HepG2 (cell line): ENCODE results near the gene RRN3. TPM values are rescaled to one million over a fixed set of nuclear protein-coding genes. Genes with fewer than 3 reads are reported as not detected.
"Not testable (repeated sequence)": the region's sequence is repeated elsewhere in the genome, so short reads cannot be mapped to it uniquely, and the experiment has no call there.

Experiments
- HCFC1 ChIP-seq: fragments of 150-350 bp; IDR thresholded peaks from 2 replicates; pipeline ENCODE4 v1.6.1; 2014; ENCODE audit warnings: low read depth, low read length
- HNRNPLL ChIP-seq: fragments of 200-400 bp; formaldehyde crosslinking; IDR thresholded peaks from 2 replicates; pipeline ENCODE4 v1.6.1; 2017; ENCODE audit warnings: mild to moderate bottlenecking, low read depth, low read length; ENCODE audit not compliant: poor library complexity, severe bottlenecking
- NONO ChIP-seq, 2 experiments: fragments of 450-650 bp in 1 of 2; sonication (generic) in 1 of 2; formaldehyde crosslinking in 1 of 2; IDR thresholded peaks in 1 of 2; conservative IDR thresholded peaks in 1 of 2; 2 replicates each; pipeline versions ENCODE4 v1.6.1 to v1.8.0; 2017 to 2022; ENCODE audit warnings: mild to moderate bottlenecking in 1 of 2, missing genetic modification reagents in 1 of 2, moderate library complexity in 1 of 2
- PHF5A ChIP-seq: IDR thresholded peaks from one replicate; pipeline ENCODE4 v1.6.1; 2018; ENCODE audit warnings: low read depth, missing genetic modification reagents; ENCODE audit not compliant: unreplicated experiment
- TOPORS ChIP-seq: sonication (generic); formaldehyde crosslinking; IDR thresholded peaks from 2 replicates; pipeline ENCODE4 v1.8.0; 2023; ENCODE audit warnings: mild to moderate bottlenecking, missing genetic modification reagents
- ZNF30 ChIP-seq: sonication (generic); formaldehyde crosslinking; IDR thresholded peaks from 2 replicates; pipeline ENCODE4 v1.5.0; 2020; ENCODE audit warnings: mild to moderate bottlenecking, missing genetic modification reagents
- ZNF383 ChIP-seq: sonication (generic); formaldehyde crosslinking; IDR thresholded peaks from 2 replicates; pipeline ENCODE4 v1.4.0; 2020; ENCODE audit warnings: missing genetic modification reagents, mild to moderate bottlenecking, borderline replicate concordance
- ZNF589 ChIP-seq: sonication (generic); formaldehyde crosslinking; conservative IDR thresholded peaks from 2 replicates; pipeline ENCODE4 v1.8.0; 2022; ENCODE audit warnings: mild to moderate bottlenecking, moderate library complexity, missing genetic modification reagents
- polyA plus RNA-seq, 8 experiments: library from polyadenylated mRNA; depleted of rRNA in 3 of 8; stranded (reverse) in 7 of 8; unstranded in 1 of 8; fragments of >200 nt; fragmentation: Illumina TruSeq in 4 of 8; extraction: Trizol in 4 of 8; gene quantifications; 2 replicates each; pipeline versions ENCODE4 v1.2.1 to v1.2.3, GENCODE V29; 2011 to 2016; ENCODE audit warnings: low read depth in 4 of 8, missing spikeins in 1 of 8, mixed read lengths in 1 of 8; ENCODE audit not compliant: insufficient read depth in 1 of 8
- total RNA-seq, 5 experiments: library from RNA; depleted of rRNA; stranded (reverse); fragments of >200 nt; fragmentation: Illumina TruSeq; extraction: Trizol; gene quantifications; 2 replicates each; pipeline ENCODE4 v1.2.3, GENCODE V29; 2016; ENCODE audit warnings: low read depth in 1 of 5
- TF ChIP-seq, protein P1 (sequence below): sonication (generic); formaldehyde crosslinking; IDR thresholded peaks from 2 replicates; pipeline ENCODE4 v1.4.0; 2020; ENCODE audit warnings: low read depth, missing genetic modification reagents
- TF ChIP-seq, protein P2 (sequence below): sonication (generic); formaldehyde crosslinking; IDR thresholded peaks from 2 replicates; pipeline ENCODE4 v1.4.0; 2020; ENCODE audit warnings: missing genetic modification reagents
- TF ChIP-seq, protein P3 (sequence below): sonication (generic); formaldehyde crosslinking; IDR thresholded peaks from 2 replicates; pipeline ENCODE4 v1.5.0; 2020; ENCODE audit warnings: mild to moderate bottlenecking, missing genetic modification reagents, moderate library complexity
- TF ChIP-seq, protein P4 (sequence below): sonication (generic); formaldehyde crosslinking; conservative IDR thresholded peaks from 2 replicates; pipeline ENCODE4 v1.4.0; 2020; ENCODE audit warnings: mild to moderate bottlenecking, missing genetic modification reagents, moderate library complexity
- TF ChIP-seq, protein P5 (sequence below): sonication (generic); formaldehyde crosslinking; IDR thresholded peaks from 2 replicates; pipeline ENCODE4 v1.8.0; 2022; ENCODE audit warnings: missing genetic modification reagents, mild to moderate bottlenecking, moderate library complexity, borderline replicate concordance

The RRN3 gene
- total and polyA plus RNA-seq, 2 of the 13 experiments (the other 11 are each of a cell fraction or from before 2014, with no cell fraction given): 45.8 to 67.0 TPM

DNA sequence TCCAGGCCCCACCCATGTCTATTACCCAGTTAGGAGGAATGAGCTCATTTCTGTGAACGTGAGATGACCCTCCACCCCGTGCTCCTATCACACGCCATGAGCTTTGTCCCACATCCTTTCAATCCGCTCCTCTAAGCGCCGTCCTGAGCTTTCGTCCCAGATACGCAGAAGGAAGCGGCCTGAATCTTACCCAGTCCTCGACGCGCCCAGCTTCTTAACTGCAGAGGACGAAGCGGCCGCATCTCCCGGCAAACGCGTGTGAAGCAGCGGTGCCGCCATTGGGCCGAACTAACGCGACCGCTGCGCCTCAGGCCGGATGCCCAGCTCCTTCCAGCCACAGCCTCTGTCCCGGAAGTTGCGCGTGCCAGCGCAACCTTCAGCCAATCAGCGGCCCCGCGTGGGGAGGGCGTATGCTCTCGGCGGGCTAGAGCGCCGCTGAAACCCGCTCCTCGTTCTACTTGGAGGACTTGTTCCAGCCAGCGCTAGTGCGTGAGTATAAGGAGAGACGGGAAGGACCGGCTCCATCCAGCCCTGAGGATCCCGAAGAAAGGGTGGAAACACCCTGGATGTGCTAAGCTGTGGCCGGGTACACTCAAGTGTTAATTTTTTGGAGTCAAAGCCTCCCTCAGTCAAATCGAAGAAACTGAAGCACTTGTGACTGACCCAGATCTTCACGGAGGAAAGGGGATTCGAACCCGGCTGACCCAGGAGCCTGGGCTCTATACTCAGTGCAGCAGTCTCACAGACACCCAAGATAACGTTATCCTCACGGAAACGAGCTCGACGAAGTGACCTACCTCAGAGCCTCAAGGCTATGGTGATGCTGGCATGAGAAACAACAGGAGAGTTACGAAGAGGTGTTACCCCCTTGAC, at the start of gene RRN3 (continued):
- TF ChIP-seq, protein P1, sequence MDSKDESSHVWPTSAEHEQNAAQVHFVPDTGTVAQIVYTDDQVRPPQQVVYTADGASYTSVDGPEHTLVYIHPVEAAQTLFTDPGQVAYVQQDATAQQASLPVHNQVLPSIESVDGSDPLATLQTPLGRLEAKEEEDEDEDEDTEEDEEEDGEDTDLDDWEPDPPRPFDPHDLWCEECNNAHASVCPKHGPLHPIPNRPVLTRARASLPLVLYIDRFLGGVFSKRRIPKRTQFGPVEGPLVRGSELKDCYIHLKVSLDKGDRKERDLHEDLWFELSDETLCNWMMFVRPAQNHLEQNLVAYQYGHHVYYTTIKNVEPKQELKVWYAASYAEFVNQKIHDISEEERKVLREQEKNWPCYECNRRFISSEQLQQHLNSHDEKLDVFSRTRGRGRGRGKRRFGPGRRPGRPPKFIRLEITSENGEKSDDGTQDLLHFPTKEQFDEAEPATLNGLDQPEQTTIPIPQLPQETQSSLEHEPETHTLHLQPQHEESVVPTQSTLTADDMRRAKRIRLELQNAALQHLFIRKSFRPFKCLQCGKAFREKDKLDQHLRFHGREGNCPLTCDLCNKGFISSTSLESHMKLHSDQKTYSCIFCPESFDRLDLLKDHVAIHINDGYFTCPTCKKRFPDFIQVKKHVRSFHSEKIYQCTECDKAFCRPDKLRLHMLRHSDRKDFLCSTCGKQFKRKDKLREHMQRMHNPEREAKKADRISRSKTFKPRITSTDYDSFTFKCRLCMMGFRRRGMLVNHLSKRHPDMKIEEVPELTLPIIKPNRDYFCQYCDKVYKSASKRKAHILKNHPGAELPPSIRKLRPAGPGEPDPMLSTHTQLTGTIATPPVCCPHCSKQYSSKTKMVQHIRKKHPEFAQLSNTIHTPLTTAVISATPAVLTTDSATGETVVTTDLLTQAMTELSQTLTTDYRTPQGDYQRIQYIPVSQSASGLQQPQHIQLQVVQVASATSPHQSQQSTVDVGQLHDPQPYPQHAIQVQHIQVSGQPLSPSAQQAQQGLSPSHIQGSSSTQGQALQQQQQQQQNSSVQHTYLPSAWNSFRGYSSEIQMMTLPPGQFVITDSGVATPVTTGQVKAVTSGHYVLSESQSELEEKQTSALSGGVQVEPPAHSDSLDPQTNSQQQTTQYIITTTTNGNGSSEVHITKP (CRISPR knock-in tag): peak; percentile 82; the same call in 1 of the 2 replicates
- TF ChIP-seq, protein P2, sequence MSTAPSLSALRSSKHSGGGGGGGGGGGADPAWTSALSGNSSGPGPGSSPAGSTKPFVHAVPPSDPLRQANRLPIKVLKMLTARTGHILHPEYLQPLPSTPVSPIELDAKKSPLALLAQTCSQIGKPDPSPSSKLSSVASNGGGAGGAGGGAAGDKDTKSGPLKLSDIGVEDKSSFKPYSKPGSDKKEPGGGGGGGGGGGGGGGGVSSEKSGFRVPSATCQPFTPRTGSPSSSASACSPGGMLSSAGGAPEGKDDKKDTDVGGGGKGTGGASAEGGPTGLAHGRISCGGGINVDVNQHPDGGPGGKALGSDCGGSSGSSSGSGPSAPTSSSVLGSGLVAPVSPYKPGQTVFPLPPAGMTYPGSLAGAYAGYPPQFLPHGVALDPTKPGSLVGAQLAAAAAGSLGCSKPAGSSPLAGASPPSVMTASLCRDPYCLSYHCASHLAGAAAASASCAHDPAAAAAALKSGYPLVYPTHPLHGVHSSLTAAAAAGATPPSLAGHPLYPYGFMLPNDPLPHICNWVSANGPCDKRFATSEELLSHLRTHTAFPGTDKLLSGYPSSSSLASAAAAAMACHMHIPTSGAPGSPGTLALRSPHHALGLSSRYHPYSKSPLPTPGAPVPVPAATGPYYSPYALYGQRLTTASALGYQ: peak; percentile 89
- TF ChIP-seq PHF5A (CRISPR knock-in tag) (peak; percentile 86), HCFC1 (peak; percentile 61; the same call in 1 of the 2 replicates), ZNF383 (CRISPR knock-in tag) (peak; percentile 40; the same call in 1 of the 2 replicates), HNRNPLL (peak; percentile 89), NONO (CRISPR knock-in tag; conservative IDR thresholded peaks at IDR 0.05) (peak; percentile 98), ZNF589 (CRISPR knock-in tag) (peak; percentile 95), TOPORS (CRISPR knock-in tag) (peak; percentile 89), ZNF30 (peak; percentile 58)
- TF ChIP-seq, protein P3, sequence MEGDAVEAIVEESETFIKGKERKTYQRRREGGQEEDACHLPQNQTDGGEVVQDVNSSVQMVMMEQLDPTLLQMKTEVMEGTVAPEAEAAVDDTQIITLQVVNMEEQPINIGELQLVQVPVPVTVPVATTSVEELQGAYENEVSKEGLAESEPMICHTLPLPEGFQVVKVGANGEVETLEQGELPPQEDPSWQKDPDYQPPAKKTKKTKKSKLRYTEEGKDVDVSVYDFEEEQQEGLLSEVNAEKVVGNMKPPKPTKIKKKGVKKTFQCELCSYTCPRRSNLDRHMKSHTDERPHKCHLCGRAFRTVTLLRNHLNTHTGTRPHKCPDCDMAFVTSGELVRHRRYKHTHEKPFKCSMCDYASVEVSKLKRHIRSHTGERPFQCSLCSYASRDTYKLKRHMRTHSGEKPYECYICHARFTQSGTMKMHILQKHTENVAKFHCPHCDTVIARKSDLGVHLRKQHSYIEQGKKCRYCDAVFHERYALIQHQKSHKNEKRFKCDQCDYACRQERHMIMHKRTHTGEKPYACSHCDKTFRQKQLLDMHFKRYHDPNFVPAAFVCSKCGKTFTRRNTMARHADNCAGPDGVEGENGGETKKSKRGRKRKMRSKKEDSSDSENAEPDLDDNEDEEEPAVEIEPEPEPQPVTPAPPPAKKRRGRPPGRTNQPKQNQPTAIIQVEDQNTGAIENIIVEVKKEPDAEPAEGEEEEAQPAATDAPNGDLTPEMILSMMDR (CRISPR knock-in tag): peak; percentile 41
- TF ChIP-seq, protein P4, sequence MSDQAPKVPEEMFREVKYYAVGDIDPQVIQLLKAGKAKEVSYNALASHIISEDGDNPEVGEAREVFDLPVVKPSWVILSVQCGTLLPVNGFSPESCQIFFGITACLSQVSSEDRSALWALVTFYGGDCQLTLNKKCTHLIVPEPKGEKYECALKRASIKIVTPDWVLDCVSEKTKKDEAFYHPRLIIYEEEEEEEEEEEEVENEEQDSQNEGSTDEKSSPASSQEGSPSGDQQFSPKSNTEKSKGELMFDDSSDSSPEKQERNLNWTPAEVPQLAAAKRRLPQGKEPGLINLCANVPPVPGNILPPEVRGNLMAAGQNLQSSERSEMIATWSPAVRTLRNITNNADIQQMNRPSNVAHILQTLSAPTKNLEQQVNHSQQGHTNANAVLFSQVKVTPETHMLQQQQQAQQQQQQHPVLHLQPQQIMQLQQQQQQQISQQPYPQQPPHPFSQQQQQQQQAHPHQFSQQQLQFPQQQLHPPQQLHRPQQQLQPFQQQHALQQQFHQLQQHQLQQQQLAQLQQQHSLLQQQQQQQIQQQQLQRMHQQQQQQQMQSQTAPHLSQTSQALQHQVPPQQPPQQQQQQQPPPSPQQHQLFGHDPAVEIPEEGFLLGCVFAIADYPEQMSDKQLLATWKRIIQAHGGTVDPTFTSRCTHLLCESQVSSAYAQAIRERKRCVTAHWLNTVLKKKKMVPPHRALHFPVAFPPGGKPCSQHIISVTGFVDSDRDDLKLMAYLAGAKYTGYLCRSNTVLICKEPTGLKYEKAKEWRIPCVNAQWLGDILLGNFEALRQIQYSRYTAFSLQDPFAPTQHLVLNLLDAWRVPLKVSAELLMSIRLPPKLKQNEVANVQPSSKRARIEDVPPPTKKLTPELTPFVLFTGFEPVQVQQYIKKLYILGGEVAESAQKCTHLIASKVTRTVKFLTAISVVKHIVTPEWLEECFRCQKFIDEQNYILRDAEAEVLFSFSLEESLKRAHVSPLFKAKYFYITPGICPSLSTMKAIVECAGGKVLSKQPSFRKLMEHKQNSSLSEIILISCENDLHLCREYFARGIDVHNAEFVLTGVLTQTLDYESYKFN: peak; percentile 44; the same call in 1 of the 2 replicates
- TF ChIP-seq, protein P5, sequence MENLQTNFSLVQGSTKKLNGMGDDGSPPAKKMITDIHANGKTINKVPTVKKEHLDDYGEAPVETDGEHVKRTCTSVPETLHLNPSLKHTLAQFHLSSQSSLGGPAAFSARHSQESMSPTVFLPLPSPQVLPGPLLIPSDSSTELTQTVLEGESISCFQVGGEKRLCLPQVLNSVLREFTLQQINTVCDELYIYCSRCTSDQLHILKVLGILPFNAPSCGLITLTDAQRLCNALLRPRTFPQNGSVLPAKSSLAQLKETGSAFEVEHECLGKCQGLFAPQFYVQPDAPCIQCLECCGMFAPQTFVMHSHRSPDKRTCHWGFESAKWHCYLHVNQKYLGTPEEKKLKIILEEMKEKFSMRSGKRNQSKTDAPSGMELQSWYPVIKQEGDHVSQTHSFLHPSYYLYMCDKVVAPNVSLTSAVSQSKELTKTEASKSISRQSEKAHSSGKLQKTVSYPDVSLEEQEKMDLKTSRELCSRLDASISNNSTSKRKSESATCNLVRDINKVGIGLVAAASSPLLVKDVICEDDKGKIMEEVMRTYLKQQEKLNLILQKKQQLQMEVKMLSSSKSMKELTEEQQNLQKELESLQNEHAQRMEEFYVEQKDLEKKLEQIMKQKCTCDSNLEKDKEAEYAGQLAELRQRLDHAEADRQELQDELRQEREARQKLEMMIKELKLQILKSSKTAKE (CRISPR knock-in tag): peak; percentile 59; the same call in 1 of the 2 replicates
- not testable (repeated sequence) for TF ChIP-seq NONO (IDR thresholded peaks at IDR 0.05)
